Prostate gland (tissue), 2 donors: Measurements from ENCODE around the gene RAVER2.

Source experiments
- CTCF ChIP-seq, 4 experiments: fragments of 200-600 bp in 2 of 4; fragments of 450-650 bp in 2 of 4; sonication (generic) in 2 of 4; IDR thresholded peaks; 1 replicate in 3 of 4; 2 replicates in 1 of 4; pipeline ENCODE4 v1.5.1; 2016 to 2019; ENCODE audit warnings: antibody characterized with exemption in 4 of 4, mild to moderate bottlenecking in 2 of 4, moderate library complexity in 2 of 4
- POLR2A ChIP-seq: fragments of 450-650 bp; IDR thresholded peaks from one replicate; pipeline ENCODE4 v1.6.1; 2016; ENCODE audit warnings: antibody characterized with exemption, mild to moderate bottlenecking
- POLR2AphosphoS5 ChIP-seq: sonication (generic); formaldehyde crosslinking; IDR thresholded peaks from one replicate; pipeline ENCODE4 v1.6.1; 2017; ENCODE audit warnings: antibody characterized with exemption

GRCh38 chr1:64750875-64751274 is 6.0 kb downstream of the RAVER2 start:
- TF ChIP-seq POLR2AphosphoS5 (no peak), CTCF (IDR thresholded peaks at IDR 0.05) (no peak), POLR2A (no peak)
